ENCODE results near the gene ITGA3.
"Not testable (repeated sequence)": the region's sequence is repeated elsewhere in the genome, so short reads cannot be mapped to it uniquely, and the experiment has no call there.

Gene ITGA3

GRCh38 chr17:50034498-50035364, 21.2 kb upstream of the ITGA3 start:
- no peak overlapping the region for H3K4me3 ChIP-seq (ENCODE audit: low read depth in 1 of 2, low read length in 2 of 2)
- no peak overlapping the region for H3K9ac ChIP-seq (ENCODE audit: low read depth in 1 of 2, low read length in 2 of 2)
- H3K27me3 ChIP-seq (ENCODE audit: control insufficient read depth in 1 of 2, insufficient read depth in 2 of 2, low read length in 2 of 2) = no peaks in the 10 kb centered on the region
- H3K4me1 ChIP-seq (ENCODE audit: control insufficient read depth in 1 of 2, insufficient read depth in 2 of 2, low read length in 2 of 2) = peaks cover 11 to 19% of the 10 kb centered on the region in 2 donors
- no peaks in the 10 kb centered on the region for H3K36me3 ChIP-seq (ENCODE audit: control insufficient read depth in 1 of 2, insufficient read depth in 2 of 2, low read length in 2 of 2)
- no peak overlapping the region for H3K27ac ChIP-seq (ENCODE audit: low read depth, low read length)
- H3K9me3 ChIP-seq (ENCODE audit: control insufficient read depth in 1 of 2, low read length in 2 of 2) = no peaks in the 10 kb centered on the region

GRCh38 chr17:50035421-50035879, 20.5 kb upstream of the ITGA3 start:
- Histone ChIP-seq H3K27me3 (ENCODE audit: control insufficient read depth in 1 of 2, insufficient read depth in 2 of 2, low read length in 2 of 2) (no peaks in the 10 kb centered on the region), H3K4me3 (ENCODE audit: low read depth in 1 of 2, low read length in 2 of 2) (no peak overlapping the region), H3K9me3 (ENCODE audit: control insufficient read depth in 1 of 2, low read length in 2 of 2) (no peaks in the 10 kb centered on the region), H3K9ac (ENCODE audit: low read depth in 1 of 2, low read length in 2 of 2) (no peak overlapping the region), H3K4me1 (ENCODE audit: control insufficient read depth in 1 of 2, insufficient read depth in 2 of 2, low read length in 2 of 2) (peaks cover 11 to 19% of the 10 kb centered on the region in 2 donors), H3K27ac (ENCODE audit: low read depth, low read length) (no peak overlapping the region), H3K36me3 (ENCODE audit: control insufficient read depth in 1 of 2, insufficient read depth in 2 of 2, low read length in 2 of 2) (no peaks in the 10 kb centered on the region)

GRCh38 chr17:50035945-50036344, 20.0 kb upstream of the ITGA3 start:
- no peaks in the 10 kb centered on the region for H3K9me3 ChIP-seq (ENCODE audit: control insufficient read depth in 1 of 2, low read length in 2 of 2)
- H3K4me1 ChIP-seq (ENCODE audit: control insufficient read depth in 1 of 2, insufficient read depth in 2 of 2, low read length in 2 of 2) = peaks cover 11 to 19% of the 10 kb centered on the region in 2 donors
- no peaks in the 10 kb centered on the region for H3K27me3 ChIP-seq (ENCODE audit: control insufficient read depth in 1 of 2, insufficient read depth in 2 of 2, low read length in 2 of 2)
- no peak overlapping the region for H3K4me3 ChIP-seq (ENCODE audit: low read depth in 1 of 2, low read length in 2 of 2)
- no peaks in the 10 kb centered on the region for H3K36me3 ChIP-seq (ENCODE audit: control insufficient read depth in 1 of 2, insufficient read depth in 2 of 2, low read length in 2 of 2)
- H3K9ac ChIP-seq (ENCODE audit: low read depth in 1 of 2, low read length in 2 of 2) = no peak overlapping the region
- no peak overlapping the region for H3K27ac ChIP-seq (ENCODE audit: low read depth, low read length)

- Histone ChIP-seq H3K4me3 (ENCODE audit: low read depth in 1 of 2, low read length in 2 of 2) (no peak overlapping the region), H3K36me3 (ENCODE audit: control insufficient read depth in 1 of 2, insufficient read depth in 2 of 2, low read length in 2 of 2) (no peaks in the 10 kb centered on the region), H3K9me3 (ENCODE audit: control insufficient read depth in 1 of 2, low read length in 2 of 2) (no peaks in the 10 kb centered on the region), H3K27me3 (ENCODE audit: control insufficient read depth in 1 of 2, insufficient read depth in 2 of 2, low read length in 2 of 2) (no peaks in the 10 kb centered on the region), H3K9ac (ENCODE audit: low read depth in 1 of 2, low read length in 2 of 2) (no peak overlapping the region), H3K27ac (ENCODE audit: low read depth, low read length) (no peak overlapping the region), H3K4me1 (ENCODE audit: control insufficient read depth in 1 of 2, insufficient read depth in 2 of 2, low read length in 2 of 2) (peaks cover 11 to 19% of the 10 kb centered on the region in 2 donors)
These were observed 19.3 kb upstream of the ITGA3 start for GRCh38 chr17:50036455-50037261.

- H3K9me3 ChIP-seq (ENCODE audit: control insufficient read depth in 1 of 2, low read length in 2 of 2) = no peaks in the 10 kb centered on the region
- no peak overlapping the region for H3K27ac ChIP-seq (ENCODE audit: low read depth, low read length)
- H3K9ac ChIP-seq (ENCODE audit: low read depth in 1 of 2, low read length in 2 of 2) = no peak overlapping the region
These were observed 18.4 kb upstream of the ITGA3 start for GRCh38 chr17:50037321-50038107.

GRCh38 chr17:50039058-50039457, 16.9 kb upstream of the ITGA3 start:
- peaks cover 11 to 19% of the 10 kb centered on the region in 2 donors for H3K4me1 ChIP-seq (ENCODE audit: control insufficient read depth in 1 of 2, insufficient read depth in 2 of 2, low read length in 2 of 2)
- no peaks in the 10 kb centered on the region for H3K27me3 ChIP-seq (ENCODE audit: control insufficient read depth in 1 of 2, insufficient read depth in 2 of 2, low read length in 2 of 2)
- no peak overlapping the region for H3K27ac ChIP-seq (ENCODE audit: low read depth, low read length)
- H3K9me3 ChIP-seq (ENCODE audit: control insufficient read depth in 1 of 2, low read length in 2 of 2) = no peaks in the 10 kb centered on the region
- H3K36me3 ChIP-seq (ENCODE audit: control insufficient read depth in 1 of 2, insufficient read depth in 2 of 2, low read length in 2 of 2) = no peaks in the 10 kb centered on the region
- no peak overlapping the region for H3K9ac ChIP-seq (ENCODE audit: low read depth in 1 of 2, low read length in 2 of 2)
- H3K4me3 ChIP-seq (ENCODE audit: low read depth in 1 of 2, low read length in 2 of 2) = no peak overlapping the region

More at GRCh38 chr17:50037321-50038107, 18.4 kb upstream of the ITGA3 start:
- H3K4me1 ChIP-seq (ENCODE audit: control insufficient read depth in 1 of 2, insufficient read depth in 2 of 2, low read length in 2 of 2) = peaks cover 11 to 19% of the 10 kb centered on the region in 2 donors
- H3K36me3 ChIP-seq (ENCODE audit: control insufficient read depth in 1 of 2, insufficient read depth in 2 of 2, low read length in 2 of 2) = no peaks in the 10 kb centered on the region
- H3K4me3 ChIP-seq (ENCODE audit: low read depth in 1 of 2, low read length in 2 of 2) = no peak overlapping the region
- H3K27me3 ChIP-seq (ENCODE audit: control insufficient read depth in 1 of 2, insufficient read depth in 2 of 2, low read length in 2 of 2) = no peaks in the 10 kb centered on the region

- peaks cover 11 to 25% of the 10 kb centered on the region in 2 donors for H3K4me1 ChIP-seq (ENCODE audit: control insufficient read depth in 1 of 2, insufficient read depth in 2 of 2, low read length in 2 of 2)
- not testable (repeated sequence) for H3K9ac ChIP-seq (ENCODE audit: low read depth in 1 of 2, low read length in 2 of 2); H3K4me3 ChIP-seq (ENCODE audit: low read depth in 1 of 2, low read length in 2 of 2)
These were observed 15.4 kb upstream of the ITGA3 start for GRCh38 chr17:50040496-50040895.

GRCh38 chr17:50042211-50042610, 13.7 kb upstream of the ITGA3 start:
- Histone ChIP-seq H3K9ac (ENCODE audit: low read depth in 1 of 2, low read length in 2 of 2) (no peak overlapping the region), H3K4me1 (ENCODE audit: control insufficient read depth in 1 of 2, insufficient read depth in 2 of 2, low read length in 2 of 2) (peaks cover 0 to 10% of the 10 kb centered on the region in 2 donors), H3K9me3 (ENCODE audit: control insufficient read depth in 1 of 2, low read length in 2 of 2) (no peaks in the 10 kb centered on the region), H3K4me3 (ENCODE audit: low read depth in 1 of 2, low read length in 2 of 2) (no peak overlapping the region), H3K27ac (ENCODE audit: low read depth, low read length) (no peak overlapping the region), H3K36me3 (ENCODE audit: control insufficient read depth in 1 of 2, insufficient read depth in 2 of 2, low read length in 2 of 2) (no peaks in the 10 kb centered on the region), H3K27me3 (ENCODE audit: control insufficient read depth in 1 of 2, insufficient read depth in 2 of 2, low read length in 2 of 2) (no peaks in the 10 kb centered on the region)

More at GRCh38 chr17:50040496-50040895, 15.4 kb upstream of the ITGA3 start:
- not testable (repeated sequence) for H3K27ac ChIP-seq (ENCODE audit: low read depth, low read length); H3K9me3 ChIP-seq (ENCODE audit: control insufficient read depth in 1 of 2, low read length in 2 of 2); H3K36me3 ChIP-seq (ENCODE audit: control insufficient read depth in 1 of 2, insufficient read depth in 2 of 2, low read length in 2 of 2); H3K27me3 ChIP-seq (ENCODE audit: control insufficient read depth in 1 of 2, insufficient read depth in 2 of 2, low read length in 2 of 2)

- Histone ChIP-seq H3K9ac (ENCODE audit: low read depth in 1 of 2, low read length in 2 of 2) (no peak overlapping the region), H3K4me1 (ENCODE audit: control insufficient read depth in 1 of 2, insufficient read depth in 2 of 2, low read length in 2 of 2) (peaks cover 0 to 7% of the 10 kb centered on the region in 2 donors), H3K27ac (ENCODE audit: low read depth, low read length) (no peak overlapping the region)
These were observed 12.4 kb upstream of the ITGA3 start for GRCh38 chr17:50043290-50044148.

More at GRCh38 chr17:50043290-50044148, 12.4 kb upstream of the ITGA3 start:
- Histone ChIP-seq H3K9me3 (ENCODE audit: control insufficient read depth in 1 of 2, low read length in 2 of 2) (no peaks in the 10 kb centered on the region), H3K36me3 (ENCODE audit: control insufficient read depth in 1 of 2, insufficient read depth in 2 of 2, low read length in 2 of 2) (no peaks in the 10 kb centered on the region), H3K4me3 (ENCODE audit: low read depth in 1 of 2, low read length in 2 of 2) (no peak overlapping the region), H3K27me3 (ENCODE audit: control insufficient read depth in 1 of 2, insufficient read depth in 2 of 2, low read length in 2 of 2) (no peaks in the 10 kb centered on the region)
